Trophoblast cell (in vitro differentiated cells and primary cell): Measurements from ENCODE around the gene CUEDC1.
A peak's percentile ranks its signal among the peaks of the same experiment; 100 is the strongest.

Experiments
- DNase-seq, 2 donors: peaks; one replicate each; pipeline ENCODE4 v3.0.0-alpha.2; 2016
- H2AFZ ChIP-seq: 2 replicates; pipeline ENCODE4 v1.6.1; 2013; ENCODE audit warnings: low read length, moderate library complexity, mild to moderate bottlenecking; ENCODE audit not compliant: insufficient read depth, poor library complexity
- H2AK5ac ChIP-seq: 2 replicates; pipeline ENCODE4 v1.6.1; 2013; ENCODE audit warnings: mild to moderate bottlenecking, low read length
- H2BK120ac ChIP-seq: 2 replicates; pipeline ENCODE4 v1.6.1; 2013; ENCODE audit warnings: low read length, mild to moderate bottlenecking, moderate library complexity; ENCODE audit not compliant: insufficient read depth, poor library complexity
- H2BK12ac ChIP-seq: 2 replicates; pipeline ENCODE4 v1.6.1; 2013; ENCODE audit warnings: mild to moderate bottlenecking, low read length, moderate library complexity
- H2BK5ac ChIP-seq: 2 replicates; pipeline ENCODE4 v1.6.1; 2013; ENCODE audit warnings: low read length, low read depth, moderate library complexity, mild to moderate bottlenecking; ENCODE audit not compliant: poor library complexity
- H3K14ac ChIP-seq: 2 replicates; pipeline ENCODE4 v1.6.1; 2013; ENCODE audit warnings: mild to moderate bottlenecking, low read length
- H3K18ac ChIP-seq: 2 replicates; pipeline ENCODE4 v1.6.1; 2013; ENCODE audit warnings: mild to moderate bottlenecking, low read length
- H3K23ac ChIP-seq: 2 replicates; pipeline ENCODE4 v1.6.1; 2013; ENCODE audit warnings: low read length
- H3K27ac ChIP-seq: 2 replicates; pipeline ENCODE4 v1.5.1; 2013; ENCODE audit warnings: low read depth, mild to moderate bottlenecking, inconsistent platforms, low read length, moderate library complexity
- H3K27me3 ChIP-seq: 2 replicates; pipeline ENCODE4 v1.6.1; 2013; ENCODE audit warnings: inconsistent platforms, mild to moderate bottlenecking, low read length, moderate library complexity; ENCODE audit not compliant: insufficient read depth
- H3K36me3 ChIP-seq, 2 experiments: 1 replicate in 1 of 2; 2 replicates in 1 of 2; pipeline ENCODE4 v1.6.1; 2013; ENCODE audit warnings: low read length in 2 of 2, mild to moderate bottlenecking in 2 of 2, moderate library complexity in 1 of 2; ENCODE audit not compliant: insufficient read depth in 2 of 2, control insufficient read depth in 1 of 2
- H3K4ac ChIP-seq: 2 replicates; pipeline ENCODE4 v1.6.1; 2013; ENCODE audit warnings: low read depth, mild to moderate bottlenecking, low read length, moderate library complexity
- H3K4me1 ChIP-seq, 2 experiments: 1 replicate in 1 of 2; 2 replicates in 1 of 2; pipeline ENCODE4 v1.6.1; 2013; ENCODE audit warnings: low read length in 2 of 2, mild to moderate bottlenecking in 2 of 2, moderate library complexity in 1 of 2; ENCODE audit not compliant: insufficient read depth in 2 of 2, control insufficient read depth in 1 of 2
- H3K4me2 ChIP-seq: 2 replicates; pipeline ENCODE4 v1.6.1; 2013; ENCODE audit warnings: inconsistent platforms, mild to moderate bottlenecking, low read length, moderate library complexity
- H3K4me3 ChIP-seq: 2 replicates; pipeline ENCODE4 v1.5.1; 2013; ENCODE audit warnings: mild to moderate bottlenecking, low read depth, low read length, inconsistent platforms
- H3K79me1 ChIP-seq: one replicate; pipeline ENCODE4 v1.6.1; 2013; ENCODE audit warnings: low read length
- H3K79me2 ChIP-seq: 2 replicates; pipeline ENCODE4 v1.6.1; 2013; ENCODE audit warnings: low read length, mild to moderate bottlenecking; ENCODE audit not compliant: control insufficient read depth, insufficient read depth, poor library complexity
- H3K9ac ChIP-seq: 2 replicates; pipeline ENCODE4 v1.6.1; 2013; ENCODE audit warnings: mild to moderate bottlenecking, low read length
- H3K9me3 ChIP-seq: 2 replicates; pipeline ENCODE4 v1.6.1; 2013; ENCODE audit warnings: low read depth, mild to moderate bottlenecking, control low read depth, inconsistent platforms, low read length; ENCODE audit not compliant: insufficient read depth
- H4K12ac ChIP-seq: 2 replicates; pipeline ENCODE4 v1.6.1; 2013; ENCODE audit warnings: low read depth, mild to moderate bottlenecking, low read length, moderate library complexity
- H4K8ac ChIP-seq: 2 replicates; pipeline ENCODE4 v1.6.1; 2013; ENCODE audit warnings: low read depth, mild to moderate bottlenecking, low read length, moderate library complexity
- H4K91ac ChIP-seq: one replicate; pipeline ENCODE4 v1.6.1; 2013; ENCODE audit warnings: low read depth, mild to moderate bottlenecking, low read length, moderate library complexity
- WGBS: extraction: QIAGEN DNeasy Blood & Tissue Kit; methylation state at CpG from one replicate; pipeline ENCODE4 v1.1.7; 2013; ENCODE audit warnings: missing lambda C conversion rate; ENCODE audit not compliant: insufficient read length, insufficient coverage; ENCODE audit errors: extremely low coverage; 5-methylcytosine and 5-hydroxymethylcytosine counted together

Gene CUEDC1

GRCh38 chr17:57941384-57942370 lies 13.5 kb downstream of the CUEDC1 start:
- Histone ChIP-seq H3K4me1 (peaks cover 0 to 4% of the 10 kb centered on the region in 2 experiments), H4K8ac (no peak overlapping the region), H3K4me3 (no peak overlapping the region)

GRCh38 chr17:57940653-57941329 lies 14.4 kb downstream of the CUEDC1 start:
- H3K4ac ChIP-seq, result no peak overlapping the region
- no peak overlapping the region for H3K4me2 ChIP-seq
- no peaks in the 10 kb centered on the region for H3K79me2 ChIP-seq
- no peak overlapping the region for H3K9ac ChIP-seq
- no peak for DNase-seq
- H3K27ac ChIP-seq, result no peak overlapping the region
- peaks cover 3% of the 10 kb centered on the region for H3K79me1 ChIP-seq
- no peak overlapping the region for H4K8ac ChIP-seq
- H2AK5ac ChIP-seq, result peak overlapping the region; percentile 34
- no peak overlapping the region for H2BK12ac ChIP-seq
- H2BK120ac ChIP-seq, result no peak overlapping the region
- peaks cover 7 to 10% of the 10 kb centered on the region in 2 experiments for H3K4me1 ChIP-seq
- H4K12ac ChIP-seq, result no peak overlapping the region
- no peak overlapping the region for H4K91ac ChIP-seq
- WGBS, result no CpG with 5 or more reads among the region's 5 CpGs
- H3K14ac ChIP-seq, result no peak overlapping the region
- no peak overlapping the region for H3K4me3 ChIP-seq
- H2BK5ac ChIP-seq, result no peak overlapping the region
- H2AFZ ChIP-seq, result no peak overlapping the region
- no peaks in the 10 kb centered on the region for H3K27me3 ChIP-seq
- H3K23ac ChIP-seq, result no peak overlapping the region
- peak overlapping the region; percentile 33 for H3K18ac ChIP-seq
- H3K36me3 ChIP-seq, result no peaks in the 10 kb centered on the region
- H3K9me3 ChIP-seq, result peaks cover 3% of the 10 kb centered on the region

More at GRCh38 chr17:57941384-57942370, 13.5 kb downstream of the CUEDC1 start:
- Histone ChIP-seq H3K79me1 (no peaks in the 10 kb centered on the region), H3K4ac (no peak overlapping the region), H2BK120ac (no peak overlapping the region), H3K9ac (no peak overlapping the region), H3K14ac (no peak overlapping the region), H3K9me3 (peaks cover 3% of the 10 kb centered on the region), H4K91ac (no peak overlapping the region), H3K23ac (no peak overlapping the region), H3K36me3 (no peaks in the 10 kb centered on the region), H3K27ac (no peak overlapping the region), H2AK5ac (no peak overlapping the region), H3K27me3 (no peaks in the 10 kb centered on the region), H2AFZ (no peak overlapping the region), H2BK12ac (no peak overlapping the region), H4K12ac (no peak overlapping the region), H2BK5ac (no peak overlapping the region), H3K4me2 (no peak overlapping the region), H3K18ac (no peak overlapping the region), H3K79me2 (no peaks in the 10 kb centered on the region)
- no peak for DNase-seq
- WGBS, result no CpG with 5 or more reads among the region's 10 CpGs

- Histone ChIP-seq H3K27ac (no peak overlapping the region), H2BK120ac (no peak overlapping the region), H3K4me3 (no peak overlapping the region), H2BK5ac (no peak overlapping the region), H4K8ac (no peak overlapping the region), H3K18ac (no peak overlapping the region), H4K12ac (no peak overlapping the region), H3K23ac (no peak overlapping the region), H3K9me3 (peaks cover 3% of the 10 kb centered on the region), H3K27me3 (no peaks in the 10 kb centered on the region), H3K4me1 (peaks cover 13 to 14% of the 10 kb centered on the region in 2 experiments), H4K91ac (no peak overlapping the region), H3K4me2 (no peak overlapping the region), H3K9ac (no peak overlapping the region), H3K79me1 (peaks cover 6% of the 10 kb centered on the region), H2AK5ac (no peak overlapping the region), H3K4ac (no peak overlapping the region), H3K79me2 (peaks cover 1% of the 10 kb centered on the region), H3K14ac (no peak overlapping the region), H2BK12ac (no peak overlapping the region), H2AFZ (no peak overlapping the region), H3K36me3 (no peaks in the 10 kb centered on the region)
- DNase-seq, result no peak
- WGBS, result no CpG with 5 or more reads among the region's 5 CpGs
Observed at GRCh38 chr17:57940231-57940630, 15.0 kb downstream of the CUEDC1 start.

- Histone ChIP-seq H2BK120ac (no peak overlapping the region), H3K4me2 (no peak overlapping the region), H2BK12ac (no peak overlapping the region), H3K4me1 (peaks cover 14% of the 10 kb centered on the region in 2 experiments), H3K18ac (no peak overlapping the region), H2BK5ac (no peak overlapping the region), H2AFZ (no peak overlapping the region), H3K27ac (no peak overlapping the region), H3K4me3 (no peak overlapping the region), H3K79me1 (peaks cover 6% of the 10 kb centered on the region), H3K36me3 (no peaks in the 10 kb centered on the region), H3K9ac (no peak overlapping the region), H3K14ac (no peak overlapping the region), H4K8ac (no peak overlapping the region), H4K91ac (no peak overlapping the region), H3K4ac (no peak overlapping the region), H3K27me3 (no peaks in the 10 kb centered on the region), H2AK5ac (no peak overlapping the region), H4K12ac (no peak overlapping the region), H3K9me3 (peaks cover 3% of the 10 kb centered on the region), H3K23ac (no peak overlapping the region), H3K79me2 (peaks cover 1% of the 10 kb centered on the region)
- WGBS, result no CpG with 5 or more reads among the region's 7 CpGs
- no peak for DNase-seq
Observed at GRCh38 chr17:57939797-57940196, 15.4 kb downstream of the CUEDC1 start.
